Measurements from ENCODE around the gene ITGA5. TPM values are rescaled to one million over a fixed set of nuclear protein-coding genes. Genes with fewer than 3 reads are reported as not detected.
A peak's percentile ranks its signal among the peaks of the same experiment; 100 is the strongest.

ITGA5 gene
- total RNA-seq, 1 experiment from 2014 or later: 96.8 TPM

DNA sequence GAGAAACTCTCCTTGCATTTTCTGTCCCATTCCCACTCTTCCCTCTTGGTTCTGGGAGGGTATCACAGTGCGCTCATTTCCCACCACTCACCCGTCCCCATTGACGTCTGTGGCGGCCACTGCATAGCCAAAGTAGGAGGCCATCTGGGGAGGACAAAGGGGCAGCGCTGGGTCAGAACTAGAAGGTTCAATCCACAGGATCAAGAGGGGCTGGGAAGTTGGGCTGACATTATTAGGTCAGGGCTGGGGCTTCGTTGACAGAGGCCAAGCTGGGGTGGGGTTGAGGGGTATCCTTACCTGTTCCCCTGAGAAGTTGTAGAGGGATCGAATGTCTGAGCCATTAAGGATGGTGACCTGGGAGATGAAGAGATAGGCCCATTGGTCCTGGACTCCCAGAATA, 13.5 kb downstream of the ITGA5 start:
- TF ChIP-seq, protein P1, sequence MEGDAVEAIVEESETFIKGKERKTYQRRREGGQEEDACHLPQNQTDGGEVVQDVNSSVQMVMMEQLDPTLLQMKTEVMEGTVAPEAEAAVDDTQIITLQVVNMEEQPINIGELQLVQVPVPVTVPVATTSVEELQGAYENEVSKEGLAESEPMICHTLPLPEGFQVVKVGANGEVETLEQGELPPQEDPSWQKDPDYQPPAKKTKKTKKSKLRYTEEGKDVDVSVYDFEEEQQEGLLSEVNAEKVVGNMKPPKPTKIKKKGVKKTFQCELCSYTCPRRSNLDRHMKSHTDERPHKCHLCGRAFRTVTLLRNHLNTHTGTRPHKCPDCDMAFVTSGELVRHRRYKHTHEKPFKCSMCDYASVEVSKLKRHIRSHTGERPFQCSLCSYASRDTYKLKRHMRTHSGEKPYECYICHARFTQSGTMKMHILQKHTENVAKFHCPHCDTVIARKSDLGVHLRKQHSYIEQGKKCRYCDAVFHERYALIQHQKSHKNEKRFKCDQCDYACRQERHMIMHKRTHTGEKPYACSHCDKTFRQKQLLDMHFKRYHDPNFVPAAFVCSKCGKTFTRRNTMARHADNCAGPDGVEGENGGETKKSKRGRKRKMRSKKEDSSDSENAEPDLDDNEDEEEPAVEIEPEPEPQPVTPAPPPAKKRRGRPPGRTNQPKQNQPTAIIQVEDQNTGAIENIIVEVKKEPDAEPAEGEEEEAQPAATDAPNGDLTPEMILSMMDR (conservative IDR thresholded peaks at IDR 0.05; ENCODE audit: low read depth, low read length): no peak
- TF ChIP-seq EZH2 (IDR thresholded peaks at IDR 0.05; ENCODE audit: borderline replicate concordance, low read depth, low read length, poor library complexity, severe bottlenecking): no peak
- H3K27me3 ChIP-seq (replicated peaks; ENCODE audit: insufficient read depth, low read depth, low read length, poor library complexity): no peaks in the 10 kb centered on the region
- H3K27ac ChIP-seq (ENCODE audit: low read depth, low read length, poor library complexity, severe bottlenecking): no peak overlapping the region
- no peak overlapping the region for H3K4me3 ChIP-seq (ENCODE audit: low read depth, low read length, poor library complexity, severe bottlenecking)
- intact Hi-C loops (cut with micrococcal nuclease; ENCODE audit: unreplicated experiment): no loop called here
- DNase-seq (ENCODE audit: low spot score): no peak
- H3K4me1 ChIP-seq (ENCODE audit: insufficient read depth, low read length, poor library complexity, severe bottlenecking): no peaks in the 10 kb centered on the region
- H3K36me3 ChIP-seq (ENCODE audit: insufficient read depth, low read length, poor library complexity, severe bottlenecking): peaks cover 84% of the 10 kb centered on the region
- BruUV-seq (replicated peaks): no TSS peak
- no peaks in the 10 kb centered on the region for H3K9me3 ChIP-seq (ENCODE audit: low read depth, low read length, poor library complexity, severe bottlenecking)
- ChIA-PET POLR2A (ENCODE audit: low non-redundant PET) (no interaction called here), CTCF (no interaction called here)

DNA sequence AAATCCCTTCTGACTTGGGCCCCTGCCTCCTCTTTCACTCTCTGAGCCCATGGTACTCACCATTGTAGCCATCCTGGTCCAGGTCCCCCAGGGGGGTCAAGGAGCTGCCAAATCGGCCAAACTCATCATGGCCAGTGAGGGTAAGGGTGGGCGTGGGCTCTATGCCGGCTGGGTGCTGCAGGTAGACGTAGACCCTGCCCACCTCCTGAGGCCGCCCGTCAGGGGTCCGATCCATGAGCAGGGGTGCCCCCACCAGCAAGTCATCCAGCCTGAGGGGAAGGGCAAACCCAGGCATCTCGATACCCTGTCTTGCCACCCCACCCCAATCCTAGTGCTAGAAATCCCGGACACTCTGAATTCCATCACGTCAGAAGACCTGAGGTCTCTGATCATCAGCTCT, 14.0 kb downstream of the ITGA5 start:
- H3K36me3 ChIP-seq (ENCODE audit: insufficient read depth, low read length, poor library complexity, severe bottlenecking): peaks cover 89% of the 10 kb centered on the region
- TF ChIP-seq, protein P1 (conservative IDR thresholded peaks at IDR 0.05; ENCODE audit: low read depth, low read length): no peak
- no peak for TF ChIP-seq EZH2 (IDR thresholded peaks at IDR 0.05; ENCODE audit: borderline replicate concordance, low read depth, low read length, poor library complexity, severe bottlenecking)
- DNase-seq (ENCODE audit: low spot score): no peak
- intact Hi-C loops (cut with micrococcal nuclease; ENCODE audit: unreplicated experiment): no loop called here
- H3K27me3 ChIP-seq (replicated peaks; ENCODE audit: insufficient read depth, low read depth, low read length, poor library complexity): no peaks in the 10 kb centered on the region
- H3K4me1 ChIP-seq (ENCODE audit: insufficient read depth, low read length, poor library complexity, severe bottlenecking): no peaks in the 10 kb centered on the region
- BruUV-seq (replicated peaks): no TSS peak
- H3K4me3 ChIP-seq (ENCODE audit: low read depth, low read length, poor library complexity, severe bottlenecking): no peak overlapping the region
- ChIA-PET CTCF (no interaction called here), POLR2A (ENCODE audit: low non-redundant PET) (no interaction called here)
- no peaks in the 10 kb centered on the region for H3K9me3 ChIP-seq (ENCODE audit: low read depth, low read length, poor library complexity, severe bottlenecking)
- no peak overlapping the region for H3K27ac ChIP-seq (ENCODE audit: low read depth, low read length, poor library complexity, severe bottlenecking)

DNA sequence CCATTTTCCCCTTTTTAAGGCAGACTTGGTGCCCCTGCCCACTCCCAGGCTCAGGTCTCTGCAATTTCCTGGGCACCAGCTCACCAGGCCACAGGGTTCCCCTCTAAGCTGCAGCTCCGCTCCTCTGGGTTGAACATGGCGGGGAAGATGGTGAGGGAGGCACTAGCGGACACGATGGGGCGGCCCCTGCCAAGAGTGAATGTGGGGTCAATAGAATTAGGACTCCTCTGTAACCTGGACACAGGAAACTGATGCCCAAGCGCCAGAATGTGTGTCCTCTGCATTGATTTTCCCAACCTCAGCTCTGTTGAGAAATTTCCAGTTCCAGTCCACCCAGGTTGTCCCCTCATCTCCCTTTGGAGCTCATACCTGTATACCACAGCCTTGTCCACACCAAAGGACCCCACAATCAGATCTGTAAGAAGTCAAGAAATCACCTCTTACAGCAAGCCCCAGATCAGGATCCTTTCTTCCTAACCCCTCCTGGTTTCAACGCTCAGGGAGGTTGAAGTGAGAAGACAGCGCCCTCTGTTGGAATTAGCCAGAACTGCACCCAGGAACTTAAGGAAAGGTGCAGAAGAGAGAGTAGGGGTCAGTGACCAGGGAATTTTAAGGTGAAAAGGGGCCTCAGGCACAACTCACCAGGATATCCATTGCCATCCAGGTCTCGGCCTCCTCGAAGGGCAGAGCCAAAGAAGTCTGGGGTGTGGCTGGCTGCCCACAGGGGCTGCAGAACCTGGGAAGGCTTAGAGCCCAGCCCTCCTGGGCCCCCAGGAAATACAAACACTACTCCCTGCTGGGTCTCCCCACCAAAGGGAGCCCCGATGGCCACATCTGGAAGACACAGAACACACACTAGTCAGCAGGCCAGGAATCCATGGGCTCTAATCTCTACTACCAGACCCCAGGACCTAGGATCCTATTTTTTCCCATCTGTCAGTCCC, 14.7 kb downstream of the ITGA5 start:
- intact Hi-C loops (cut with micrococcal nuclease; ENCODE audit: unreplicated experiment): no loop called here
- H3K9me3 ChIP-seq (ENCODE audit: low read depth, low read length, poor library complexity, severe bottlenecking): no peaks in the 10 kb centered on the region
- BruUV-seq (replicated peaks): no TSS peak
- no peaks in the 10 kb centered on the region for H3K4me1 ChIP-seq (ENCODE audit: insufficient read depth, low read length, poor library complexity, severe bottlenecking)
- no peaks in the 10 kb centered on the region for H3K27me3 ChIP-seq (replicated peaks; ENCODE audit: insufficient read depth, low read depth, low read length, poor library complexity)
- no peak overlapping the region for H3K4me3 ChIP-seq (ENCODE audit: low read depth, low read length, poor library complexity, severe bottlenecking)
- TF ChIP-seq EZH2 (IDR thresholded peaks at IDR 0.05; ENCODE audit: borderline replicate concordance, low read depth, low read length, poor library complexity, severe bottlenecking): no peak
- TF ChIP-seq, protein P1 (conservative IDR thresholded peaks at IDR 0.05; ENCODE audit: low read depth, low read length): peak; percentile 99
- ChIA-PET CTCF (interaction anchor here (1.0 kb wide), 2 partner anchors 11 to 87 kb away, joined by 3 to 4 read pairs; no protein-coding TSS in a partner anchor), POLR2A (ENCODE audit: low non-redundant PET) (no interaction called here)
- DNase-seq (ENCODE audit: low spot score): peak; percentile 73
- peak overlapping the region; percentile 59 for H3K27ac ChIP-seq (ENCODE audit: low read depth, low read length, poor library complexity, severe bottlenecking)
- H3K36me3 ChIP-seq (ENCODE audit: insufficient read depth, low read length, poor library complexity, severe bottlenecking): peaks cover 97% of the 10 kb centered on the region

All from A673 (cell line).